ENCODE data around the gene PCNX2.

- TF ChIP-seq CTCF (IDR thresholded peaks at IDR 0.05) (no peak), POLR2A (IDR thresholded peaks at IDR 0.05) (no peak)
Measured at GRCh38 chr1:233135833-233136232, 159.7 kb downstream of the PCNX2 start.

Measured in testis (tissue), 2 donors.